Mesothelial cell of epicardium (in vitro differentiated cells): ENCODE data around the gene FEM1B. TPM values are rescaled to one million over a fixed set of nuclear protein-coding genes. Genes with fewer than 3 reads are reported as not detected.
A peak's percentile ranks its signal among the peaks of the same experiment; 100 is the strongest.

Source experiments
- DNase-seq, 2 experiments: peaks; one replicate each; pipeline ENCODE4 v3.0.0; 2021; ENCODE audit warnings: low spot score in 2 of 2; ENCODE audit not compliant: unreplicated experiment in 2 of 2
- H3K27ac Mint-ChIP-seq: 2 replicates; pipeline ENCODE4 v1.8.0; 2021; ENCODE audit warnings: mixed read lengths
- H3K27me3 Mint-ChIP-seq: 2 replicates; pipeline ENCODE4 v1.8.0; 2021; ENCODE audit warnings: low read depth, mixed read lengths
- H3K36me3 Mint-ChIP-seq: 2 replicates; pipeline ENCODE4 v1.8.0; 2021; ENCODE audit warnings: mixed read lengths
- H3K4me1 Mint-ChIP-seq: 2 replicates; pipeline ENCODE4 v1.8.0; 2021; ENCODE audit warnings: mixed read lengths
- H3K4me3 Mint-ChIP-seq: 2 replicates; pipeline ENCODE4 v1.8.0; 2021; ENCODE audit warnings: mild to moderate bottlenecking, moderate library complexity, mixed read lengths
- H3K9me3 Mint-ChIP-seq: 2 replicates; pipeline ENCODE4 v1.8.0; 2021; ENCODE audit warnings: mixed read lengths
- CTCF ChIP-seq: fragments of 200-600 bp; sonication (generic); IDR thresholded peaks from one replicate; pipeline ENCODE4 v1.5.0; 2021; ENCODE audit warnings: antibody characterized with exemption; ENCODE audit not compliant: unreplicated experiment
- total RNA-seq: library from RNA; stranded (reverse); gene quantifications from 3 replicates; pipeline ENCODE4 v1.2.1, GENCODE V29; 2021

Gene FEM1B
- total RNA-seq, 1 donor from 2014 or later: 54.6 TPM

GRCh38 chr15:68281008-68281407 is 3.5 kb downstream of the FEM1B start:
- Mint-ChIP-seq H3K27me3 (no peaks in the 10 kb centered on the region), H3K9me3 (peaks cover 6% of the 10 kb centered on the region), H3K4me1 (peaks cover 53% of the 10 kb centered on the region), H3K36me3 (peaks cover 16% of the 10 kb centered on the region), H3K27ac (peak overlapping the region; percentile 92), H3K4me3 (peak overlapping the region; percentile 16)
- TF ChIP-seq CTCF: no peak
- no peak for DNase-seq

- H3K4me3 Mint-ChIP-seq: no peak overlapping the region
- peaks cover 6% of the 10 kb centered on the region for H3K9me3 Mint-ChIP-seq
- DNase-seq: no peak
- H3K36me3 Mint-ChIP-seq: peaks cover 22% of the 10 kb centered on the region
- H3K27ac Mint-ChIP-seq: no peak overlapping the region
- H3K27me3 Mint-ChIP-seq: no peaks in the 10 kb centered on the region
- peaks cover 54% of the 10 kb centered on the region for H3K4me1 Mint-ChIP-seq
- TF ChIP-seq CTCF: no peak
Observed at GRCh38 chr15:68283401-68283800, 5.9 kb downstream of the FEM1B start.

- Mint-ChIP-seq H3K4me1 (peaks cover 42% of the 10 kb centered on the region), H3K27ac (no peak overlapping the region), H3K9me3 (peaks cover 6% of the 10 kb centered on the region), H3K4me3 (no peak overlapping the region), H3K27me3 (no peaks in the 10 kb centered on the region), H3K36me3 (peaks cover 28% of the 10 kb centered on the region)
- DNase-seq: no peak
- TF ChIP-seq CTCF: no peak
Observed at GRCh38 chr15:68284616-68285258, 7.2 kb downstream of the FEM1B start.

- Mint-ChIP-seq H3K4me3 (no peak overlapping the region), H3K4me1 (peaks cover 35% of the 10 kb centered on the region), H3K9me3 (peaks cover 6% of the 10 kb centered on the region), H3K27me3 (no peaks in the 10 kb centered on the region), H3K36me3 (peaks cover 34% of the 10 kb centered on the region), H3K27ac (no peak overlapping the region)
- DNase-seq: no peak
- no peak for TF ChIP-seq CTCF
Observed at GRCh38 chr15:68285259-68285980, 7.9 kb downstream of the FEM1B start.

- TF ChIP-seq CTCF: no peak
- peak overlapping the region; percentile 17 for H3K27ac Mint-ChIP-seq
- peaks cover 6% of the 10 kb centered on the region for H3K9me3 Mint-ChIP-seq
- H3K4me3 Mint-ChIP-seq: no peak overlapping the region
- H3K27me3 Mint-ChIP-seq: no peaks in the 10 kb centered on the region
- H3K36me3 Mint-ChIP-seq: peaks cover 39% of the 10 kb centered on the region
- no peak for DNase-seq
- peaks cover 27% of the 10 kb centered on the region for H3K4me1 Mint-ChIP-seq
Observed at GRCh38 chr15:68286256-68286655, 8.7 kb downstream of the FEM1B start.
